BLaER1 (cell line): ENCODE results near the gene KIRREL1.

Experiments used
- H3K27ac ChIP-seq: shearing (Covaris generic); formaldehyde crosslinking; 2 replicates; pipeline ENCODE4 v1.8.1; 2022
- H3K27me3 ChIP-seq: shearing (Covaris generic); formaldehyde crosslinking; 2 replicates; pipeline ENCODE4 v1.8.1; 2022
- H3K36me3 ChIP-seq: shearing (Covaris generic); formaldehyde crosslinking; 2 replicates; pipeline ENCODE4 v1.8.1; 2022
- H3K4me1 ChIP-seq: shearing (Covaris generic); formaldehyde crosslinking; 2 replicates; pipeline ENCODE4 v1.8.1; 2022
- H3K4me2 ChIP-seq: shearing (Covaris generic); formaldehyde crosslinking; 2 replicates; pipeline ENCODE4 v1.8.1; 2022
- H3K4me3 ChIP-seq: shearing (Covaris generic); formaldehyde crosslinking; 2 replicates; pipeline ENCODE4 v1.8.1; 2022
- H3K9ac ChIP-seq: shearing (Covaris generic); formaldehyde crosslinking; 2 replicates; pipeline ENCODE4 v1.8.1; 2022
- H3K9me3 ChIP-seq: shearing (Covaris generic); formaldehyde crosslinking; 2 replicates; pipeline ENCODE4 v1.8.1; 2022
- H4K20me1 ChIP-seq: shearing (Covaris generic); formaldehyde crosslinking; 2 replicates; pipeline ENCODE4 v1.8.1; 2022
- Cebpa-rat ChIP-seq: shearing (Covaris generic); IDR thresholded peaks from 2 replicates; pipeline ENCODE4 v1.8.1; 2022

Gene KIRREL1

GRCh38 chr1:158002022-158002630 is 8.7 kb downstream of the KIRREL1 start:
- H3K4me3 ChIP-seq: no peak overlapping the region
- no peaks in the 10 kb centered on the region for H3K9me3 ChIP-seq
- no peak overlapping the region for H3K27ac ChIP-seq
- 0 out of 2 replicates have a peak, but pooled peaks cover under 1% of the 10 kb centered on the region for H3K36me3 ChIP-seq
- H3K27me3 ChIP-seq: no peaks in the 10 kb centered on the region
- H3K9ac ChIP-seq: no peak overlapping the region
- no peak for TF ChIP-seq Cebpa-rat
- 0 out of 2 replicates have a peak, but pooled peaks cover 6% of the 10 kb centered on the region for H3K4me1 ChIP-seq
- no peak overlapping the region for H3K4me2 ChIP-seq
- peaks cover 92% of the 10 kb centered on the region for H4K20me1 ChIP-seq

- Histone ChIP-seq H4K20me1 (peaks cover 92% of the 10 kb centered on the region), H3K9me3 (no peaks in the 10 kb centered on the region), H3K4me1 (0 out of 2 replicates have a peak, but pooled peaks cover 6% of the 10 kb centered on the region), H3K36me3 (no peaks in the 10 kb centered on the region), H3K4me2 (no peak overlapping the region), H3K4me3 (no peak overlapping the region), H3K27me3 (no peaks in the 10 kb centered on the region), H3K9ac (no peak overlapping the region), H3K27ac (no peak overlapping the region)
- no peak for TF ChIP-seq Cebpa-rat
Observed at GRCh38 chr1:158002631-158003405, 9.4 kb downstream of the KIRREL1 start.

- TF ChIP-seq Cebpa-rat: no peak
Observed at GRCh38 chr1:158003406-158003800, 10.0 kb downstream of the KIRREL1 start.

GRCh38 chr1:158005224-158005623 is 11.8 kb downstream of the KIRREL1 start:
- no peaks in the 10 kb centered on the region for H3K36me3 ChIP-seq
- no peak overlapping the region for H3K4me2 ChIP-seq
- H3K4me1 ChIP-seq: 0 out of 2 replicates have a peak, but pooled peaks cover 6% of the 10 kb centered on the region
- H3K27ac ChIP-seq: no peak overlapping the region
- no peak overlapping the region for H3K9ac ChIP-seq
- no peak for TF ChIP-seq Cebpa-rat
- H3K9me3 ChIP-seq: no peaks in the 10 kb centered on the region
- H3K27me3 ChIP-seq: no peaks in the 10 kb centered on the region
- no peak overlapping the region for H3K4me3 ChIP-seq
- H4K20me1 ChIP-seq: peaks cover 79% of the 10 kb centered on the region

More at GRCh38 chr1:158003406-158003800, 10.0 kb downstream of the KIRREL1 start:
- Histone ChIP-seq H4K20me1 (peaks cover 91% of the 10 kb centered on the region), H3K36me3 (no peaks in the 10 kb centered on the region), H3K4me3 (no peak overlapping the region), H3K9me3 (no peaks in the 10 kb centered on the region), H3K4me2 (no peak overlapping the region), H3K4me1 (0 out of 2 replicates have a peak, but pooled peaks cover 6% of the 10 kb centered on the region), H3K27ac (no peak overlapping the region), H3K9ac (no peak overlapping the region), H3K27me3 (no peaks in the 10 kb centered on the region)

- H3K27me3 ChIP-seq: no peaks in the 10 kb centered on the region
- TF ChIP-seq Cebpa-rat: no peak
- H3K4me3 ChIP-seq: no peak overlapping the region
- peaks cover 76% of the 10 kb centered on the region for H4K20me1 ChIP-seq
- no peaks in the 10 kb centered on the region; the same call in 1 of the 2 replicates for H3K36me3 ChIP-seq
- 0 out of 2 replicates have a peak, but pooled peaks cover 6% of the 10 kb centered on the region for H3K4me1 ChIP-seq
- H3K27ac ChIP-seq: no peak overlapping the region
- no peak overlapping the region for H3K4me2 ChIP-seq
- H3K9me3 ChIP-seq: no peaks in the 10 kb centered on the region
- H3K9ac ChIP-seq: no peak overlapping the region
Observed at GRCh38 chr1:158007180-158007579, 13.7 kb downstream of the KIRREL1 start.

- H4K20me1 ChIP-seq: peaks cover 77% of the 10 kb centered on the region
- H3K36me3 ChIP-seq: no peaks in the 10 kb centered on the region; the same call in 1 of the 2 replicates
- no peaks in the 10 kb centered on the region for H3K27me3 ChIP-seq
- H3K4me1 ChIP-seq: 0 out of 2 replicates have a peak, but pooled peaks cover 6% of the 10 kb centered on the region
- no peak overlapping the region for H3K27ac ChIP-seq
- no peak overlapping the region for H3K4me2 ChIP-seq
- no peak overlapping the region for H3K4me3 ChIP-seq
- H3K9me3 ChIP-seq: no peaks in the 10 kb centered on the region
- no peak overlapping the region for H3K9ac ChIP-seq
- TF ChIP-seq Cebpa-rat: no peak
Observed at GRCh38 chr1:158007667-158008386, 14.4 kb downstream of the KIRREL1 start.

DNA sequence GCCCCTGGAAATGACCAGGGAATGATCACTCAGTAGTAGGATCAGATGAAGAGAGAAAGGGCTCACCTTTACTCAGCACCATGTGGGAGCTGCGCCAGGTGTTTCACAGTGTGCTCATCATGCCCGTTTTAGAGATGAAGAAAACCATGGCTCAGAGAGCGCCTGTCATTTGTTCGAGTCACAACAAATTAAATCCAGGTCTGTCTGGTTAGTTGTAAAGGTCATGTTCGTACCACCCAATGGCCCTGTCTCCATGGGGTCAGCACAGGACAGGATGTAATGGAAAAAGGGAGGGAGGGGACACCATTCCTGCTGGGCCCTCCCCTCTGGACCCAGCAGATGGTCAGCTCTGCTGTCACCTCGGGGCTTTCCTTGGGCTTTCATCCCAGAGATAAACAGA is 15.2 kb downstream of the KIRREL1 start:
- no peaks in the 10 kb centered on the region for H3K27me3 ChIP-seq
- no peaks in the 10 kb centered on the region; the same call in 1 of the 2 replicates for H3K36me3 ChIP-seq
- H3K4me3 ChIP-seq: no peak overlapping the region
- H3K27ac ChIP-seq: no peak overlapping the region
- H3K4me2 ChIP-seq: no peak overlapping the region
- H3K9me3 ChIP-seq: no peaks in the 10 kb centered on the region
- H3K9ac ChIP-seq: no peak overlapping the region
- no peak for TF ChIP-seq Cebpa-rat
- peaks cover 76% of the 10 kb centered on the region for H4K20me1 ChIP-seq
- H3K4me1 ChIP-seq: peaks cover 6% of the 10 kb centered on the region; the same call in 1 of the 2 replicates

GRCh38 chr1:158011714-158012113 is 18.3 kb downstream of the KIRREL1 start:
- no peak overlapping the region for H3K27ac ChIP-seq
- no peaks in the 10 kb centered on the region; the same call in 1 of the 2 replicates for H3K36me3 ChIP-seq
- no peak overlapping the region for H3K9ac ChIP-seq
- H4K20me1 ChIP-seq: peaks cover 73% of the 10 kb centered on the region
- TF ChIP-seq Cebpa-rat: no peak
- H3K4me3 ChIP-seq: no peak overlapping the region
- H3K27me3 ChIP-seq: no peaks in the 10 kb centered on the region
- H3K9me3 ChIP-seq: no peaks in the 10 kb centered on the region
- peaks cover 7% of the 10 kb centered on the region for H3K4me1 ChIP-seq
- no peak overlapping the region for H3K4me2 ChIP-seq

DNA sequence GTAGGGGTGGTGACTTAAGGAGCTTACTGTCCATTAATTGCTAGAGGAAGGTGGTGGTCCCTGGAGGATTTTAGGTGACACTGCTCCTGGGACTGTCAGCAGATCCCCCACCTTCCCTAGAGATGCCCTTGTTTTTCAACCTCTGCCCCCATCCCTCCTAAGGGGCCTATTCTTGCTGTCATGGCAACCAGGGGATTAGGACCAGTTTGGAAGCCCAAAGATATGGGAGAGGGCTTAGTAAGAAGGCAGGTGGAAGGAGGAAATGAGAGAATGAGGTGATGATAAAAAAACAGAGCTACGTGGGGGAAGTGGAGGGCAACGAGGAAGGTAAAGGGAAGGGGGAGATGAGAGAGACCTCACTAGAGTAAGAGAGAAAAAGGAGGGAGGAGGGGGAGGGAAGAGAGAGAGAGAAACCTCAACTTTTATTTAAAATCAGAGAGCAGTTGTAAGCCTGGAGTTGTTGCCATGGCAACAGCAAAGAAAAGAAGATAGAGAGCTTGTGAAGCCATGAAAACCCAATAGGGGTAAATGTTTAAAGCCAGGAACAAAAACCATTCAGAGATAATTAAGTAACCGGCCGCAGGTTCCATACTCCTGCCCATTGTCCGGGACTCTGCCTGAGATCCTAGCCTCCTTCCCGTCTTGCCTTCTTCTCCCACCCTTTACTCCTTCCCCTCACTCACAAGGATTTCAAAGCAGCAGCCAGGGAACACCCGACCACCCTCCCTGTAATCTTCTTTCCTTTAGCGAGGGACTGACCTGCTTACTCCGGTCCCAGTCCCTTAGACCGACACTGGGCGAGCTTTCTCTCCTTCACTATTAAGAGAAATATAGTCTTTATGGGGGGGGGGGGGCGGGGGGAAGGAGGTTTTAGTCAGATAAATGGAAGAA is 20.6 kb downstream of the KIRREL1 start:
- no peak overlapping the region for H3K4me2 ChIP-seq
- no peaks in the 10 kb centered on the region for H3K9me3 ChIP-seq
- no peak overlapping the region for H3K4me3 ChIP-seq
- H4K20me1 ChIP-seq: peaks cover 65% of the 10 kb centered on the region
- H3K4me1 ChIP-seq: peaks cover 7% of the 10 kb centered on the region
- TF ChIP-seq Cebpa-rat: no peak
- H3K9ac ChIP-seq: no peak overlapping the region
- H3K27me3 ChIP-seq: no peaks in the 10 kb centered on the region
- no peaks in the 10 kb centered on the region; the same call in 1 of the 2 replicates for H3K36me3 ChIP-seq
- H3K27ac ChIP-seq: no peak overlapping the region
